Kasumi-1 (cell line): ENCODE measurements around the gene CBFA2T3.
"Not testable (repeated sequence)": the region's sequence is repeated elsewhere in the genome, so short reads cannot be mapped to it uniquely, and the experiment has no call there.

Experiments used
- DNase-seq, 2 experiments: peaks; one replicate each; lab custom pipeline; 2025; lab: John Stamatoyannopoulos, UW

CBFA2T3 gene

GRCh38 chr16:88922114-88922825 is 54.7 kb downstream of the CBFA2T3 start:
- peak; percentile 33 to 44 for DNase-seq

GRCh38 chr16:88921591-88921990 is 55.4 kb downstream of the CBFA2T3 start:
- peak; percentile 23 to 26 for DNase-seq

GRCh38 chr16:88920618-88921590 is 56.1 kb downstream of the CBFA2T3 start:
- DNase-seq, result peak; percentile 93 to 95

- no peak for DNase-seq
Observed at GRCh38 chr16:88919936-88920335, 57.1 kb downstream of the CBFA2T3 start.

- DNase-seq, result not testable (repeated sequence)
Observed at GRCh38 chr16:88918896-88919295, 58.1 kb downstream of the CBFA2T3 start.

GRCh38 chr16:88917915-88918627 is 58.9 kb downstream of the CBFA2T3 start:
- DNase-seq, result no peak

GRCh38 chr16:88917146-88917914 is 59.7 kb downstream of the CBFA2T3 start:
- no peak for DNase-seq

GRCh38 chr16:88915639-88916327 is 61.2 kb downstream of the CBFA2T3 start:
- no peak for DNase-seq

- DNase-seq, result no peak
Observed at GRCh38 chr16:88914750-88915368, 62.1 kb downstream of the CBFA2T3 start.

- DNase-seq, result no peak
Observed at GRCh38 chr16:88913870-88914269, 63.1 kb downstream of the CBFA2T3 start.

- DNase-seq, result no peak
Observed at GRCh38 chr16:88913001-88913612, 63.9 kb downstream of the CBFA2T3 start.

GRCh38 chr16:88912556-88912955 is 64.5 kb downstream of the CBFA2T3 start:
- no peak for DNase-seq

GRCh38 chr16:88911946-88912310 is 65.1 kb downstream of the CBFA2T3 start:
- no peak for DNase-seq

GRCh38 chr16:88911136-88911945 is 65.7 kb downstream of the CBFA2T3 start:
- DNase-seq, result no peak

GRCh38 chr16:88910284-88911135 is 66.5 kb downstream of the CBFA2T3 start:
- no peak for DNase-seq

- no peak for DNase-seq
Observed at GRCh38 chr16:88909431-88910210, 67.4 kb downstream of the CBFA2T3 start.

GRCh38 chr16:88908307-88908706 is 68.7 kb downstream of the CBFA2T3 start:
- DNase-seq, result no peak
